Smooth muscle cell (in vitro differentiated cells): ENCODE measurements around the gene TICAM2. TPM values are rescaled to one million over a fixed set of nuclear protein-coding genes. Genes with fewer than 3 reads are reported as not detected.

ENCODE experiments used
- DNase-seq: peaks from one replicate; lab custom pipeline; 2025; ENCODE audit not compliant: unreplicated experiment; lab: John Stamatoyannopoulos, UW
- H2AFZ ChIP-seq: fragments of 200-600 bp; sonication (generic); 2 replicates; pipeline ENCODE4 v1.6.0; 2016; ENCODE audit warnings: antibody characterized with exemption, low read depth, mild to moderate bottlenecking
- H3F3A ChIP-seq: fragments of 200-600 bp; sonication (generic); 2 replicates; pipeline ENCODE4 v1.6.0; 2017; ENCODE audit warnings: antibody characterized with exemption, low read depth
- H3K27ac ChIP-seq: fragments of 200-600 bp; sonication (generic); 2 replicates; pipeline ENCODE4 v1.5.1; 2016; ENCODE audit warnings: low read depth, mild to moderate bottlenecking
- H3K27me3 ChIP-seq: fragments of 200-600 bp; sonication (generic); 2 replicates; pipeline ENCODE4 v1.6.1; 2016; ENCODE audit warnings: low read depth, mild to moderate bottlenecking
- H3K36me3 ChIP-seq: fragments of 200-600 bp; sonication (generic); 2 replicates; pipeline ENCODE4 v1.5.1; 2016; ENCODE audit warnings: low read depth
- H3K4me1 ChIP-seq: fragments of 200-600 bp; sonication (generic); 2 replicates; pipeline ENCODE4 v1.5.1; 2016; ENCODE audit warnings: low read depth
- H3K4me2 ChIP-seq: fragments of 200-600 bp; sonication (generic); 2 replicates; pipeline ENCODE4 v1.6.0; 2016; ENCODE audit warnings: mild to moderate bottlenecking
- H3K4me3 ChIP-seq: fragments of 200-600 bp; sonication (generic); 2 replicates; pipeline ENCODE4 v1.5.1; 2016; ENCODE audit warnings: mild to moderate bottlenecking
- H3K79me2 ChIP-seq: fragments of 200-600 bp; sonication (generic); 2 replicates; pipeline ENCODE4 v1.6.0; 2016; ENCODE audit warnings: low read depth, mild to moderate bottlenecking
- H3K9ac ChIP-seq: fragments of 200-600 bp; sonication (generic); 2 replicates; pipeline ENCODE4 v1.6.0; 2016; ENCODE audit warnings: low read depth
- H3K9me3 ChIP-seq: fragments of 200-600 bp; sonication (generic); replicated peaks from 2 replicates; pipeline ENCODE4 v1.5.1; 2016; ENCODE audit warnings: low read depth
- H4K20me1 ChIP-seq: fragments of 200-600 bp; sonication (generic); 2 replicates; pipeline ENCODE4 v1.6.0; 2016; ENCODE audit warnings: low read depth
- CTCF ChIP-seq: fragments of 200-600 bp; sonication (generic); IDR thresholded peaks from 2 replicates; pipeline ENCODE4 v1.5.1; 2017; ENCODE audit warnings: borderline replicate concordance, mild to moderate bottlenecking, antibody characterized with exemption; ENCODE audit not compliant: insufficient read depth, poor library complexity, severe bottlenecking
- WGBS: methylation state at CpG from one replicate; pipeline ENCODE4 v1.1.7; 2016; ENCODE audit warnings: low lambda C conversion rate; 5-methylcytosine and 5-hydroxymethylcytosine counted together
- polyA plus RNA-seq: library from polyadenylated mRNA; unstranded; fragments of >200 nt; fragmentation: Nextera tagmentation; extraction: Ambion mirVana; gene quantifications from 2 replicates; pipeline ENCODE4 v1.2.1, GENCODE V29; 2016
- total RNA-seq: library from RNA; depleted of rRNA; stranded (reverse); fragments of >200 nt; gene quantifications from 2 replicates; pipeline ENCODE4 v1.2.3, GENCODE V29; 2014

Gene TICAM2
- total and polyA plus RNA-seq, 2 experiments from 2014 or later = 11.5 to 13.3 TPM

- Histone ChIP-seq H3K4me2 (peak overlapping the region; percentile 95), H3K27ac (peak overlapping the region; percentile 83), H2AFZ (peak overlapping the region; percentile 90), H3K4me1 (peaks cover 39% of the 10 kb centered on the region), H3F3A (peaks cover 6% of the 10 kb centered on the region), H3K27me3 (no peaks in the 10 kb centered on the region), H3K79me2 (peaks cover 57% of the 10 kb centered on the region), H3K4me3 (peak overlapping the region; percentile 97), H3K36me3 (peaks cover 6% of the 10 kb centered on the region), H3K9me3 (no peaks in the 10 kb centered on the region), H4K20me1 (peaks cover 46% of the 10 kb centered on the region), H3K9ac (peak overlapping the region; percentile 98)
- 42% methylated on average over 3 of the region's 3 CpGs for WGBS
- TF ChIP-seq CTCF = no peak
- no peak for DNase-seq
These were observed 22.7 kb upstream of the TICAM2 start for GRCh38 chr5:115624994-115625393.

DNA sequence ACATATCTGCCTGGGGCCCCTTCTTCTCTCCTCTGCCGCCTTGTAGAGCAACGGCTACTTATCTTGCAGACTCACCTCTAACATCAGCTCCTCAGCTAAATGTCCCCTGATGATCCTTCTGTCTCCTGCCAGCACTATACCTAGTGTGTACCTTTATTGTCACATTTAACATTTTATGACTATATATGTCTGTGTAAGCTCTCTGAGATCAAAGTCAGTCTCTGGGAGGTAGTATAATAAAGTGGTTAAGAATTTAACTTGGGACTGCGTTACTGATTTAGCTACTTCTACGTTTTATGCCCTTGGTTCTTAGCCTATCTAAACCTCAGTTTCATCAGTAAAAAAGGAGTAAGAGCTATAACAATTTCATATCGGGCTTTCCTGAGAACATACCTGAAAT is 21.4 kb upstream of the TICAM2 start:
- TF ChIP-seq CTCF = no peak
- no peak overlapping the region for H3K27ac ChIP-seq
- peak overlapping the region; percentile 95 for H3K4me2 ChIP-seq
- H3K36me3 ChIP-seq = peaks cover 16% of the 10 kb centered on the region
- H3K4me1 ChIP-seq = peaks cover 39% of the 10 kb centered on the region
- no peaks in the 10 kb centered on the region for H3K27me3 ChIP-seq
- WGBS = 56% methylated on average over 5 of the region's 5 CpGs
- H4K20me1 ChIP-seq = peaks cover 51% of the 10 kb centered on the region
- H2AFZ ChIP-seq = no peak overlapping the region
- no peaks in the 10 kb centered on the region for H3F3A ChIP-seq
- no peak for DNase-seq
- H3K79me2 ChIP-seq = peaks cover 70% of the 10 kb centered on the region
- peak overlapping the region; percentile 98 for H3K9ac ChIP-seq
- H3K4me3 ChIP-seq = peak overlapping the region; percentile 97
- no peaks in the 10 kb centered on the region for H3K9me3 ChIP-seq

DNA sequence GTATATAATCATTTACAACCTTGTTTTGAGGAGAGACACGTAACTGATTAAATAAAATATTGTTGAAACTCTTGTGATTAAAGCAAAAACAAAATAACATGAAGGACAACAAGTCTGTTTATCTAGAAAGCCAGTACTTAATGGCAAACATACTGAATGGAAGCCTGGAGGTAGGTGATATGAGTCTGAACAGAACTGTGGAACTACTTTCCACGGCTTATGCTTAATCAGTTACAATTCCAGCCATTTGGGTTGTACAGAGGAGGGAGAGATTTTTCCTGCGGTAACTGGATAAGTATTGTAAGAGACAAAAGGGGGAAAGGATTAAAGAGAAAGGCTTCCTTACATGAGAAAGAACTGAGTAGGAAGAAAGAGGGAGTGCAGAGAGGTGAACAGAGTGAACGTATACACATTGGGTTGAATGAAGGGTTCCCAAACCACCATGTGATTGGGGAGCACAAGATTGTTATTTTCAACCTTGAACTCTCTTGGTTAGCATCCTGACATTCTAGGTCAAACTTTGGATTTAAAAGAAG is 19.2 kb upstream of the TICAM2 start:
- TF ChIP-seq CTCF = no peak
- Histone ChIP-seq H3K9me3 (no peaks in the 10 kb centered on the region), H3K4me1 (peaks cover 31% of the 10 kb centered on the region), H3K4me2 (peak overlapping the region; percentile 95), H3K79me2 (peaks cover 89% of the 10 kb centered on the region), H3K27ac (peak overlapping the region; percentile 12), H3K36me3 (peaks cover 31% of the 10 kb centered on the region), H3K27me3 (no peaks in the 10 kb centered on the region), H3F3A (no peaks in the 10 kb centered on the region), H4K20me1 (peaks cover 64% of the 10 kb centered on the region), H3K9ac (no peak overlapping the region), H3K4me3 (no peak overlapping the region), H2AFZ (no peak overlapping the region)
- no peak for DNase-seq
- 84% methylated on average over 4 of the region's 4 CpGs for WGBS

- H3K27me3 ChIP-seq = no peaks in the 10 kb centered on the region
- no peak overlapping the region for H3K9ac ChIP-seq
- H3K36me3 ChIP-seq = peaks cover 64% of the 10 kb centered on the region
- H2AFZ ChIP-seq = no peak overlapping the region
- peaks cover 4% of the 10 kb centered on the region for H3K4me1 ChIP-seq
- no peak overlapping the region for H3K27ac ChIP-seq
- H3F3A ChIP-seq = no peaks in the 10 kb centered on the region
- 36% methylated on average over 1 of the region's 1 CpG for WGBS
- no peak overlapping the region for H3K4me3 ChIP-seq
- no peak for DNase-seq
- no peak overlapping the region for H3K4me2 ChIP-seq
- no peaks in the 10 kb centered on the region for H3K9me3 ChIP-seq
- peaks cover 77% of the 10 kb centered on the region for H3K79me2 ChIP-seq
- H4K20me1 ChIP-seq = peaks cover 72% of the 10 kb centered on the region
- TF ChIP-seq CTCF = no peak
These were observed 14.6 kb upstream of the TICAM2 start for GRCh38 chr5:115616892-115617291.
